Measurements from ENCODE around the gene FGFRL1.

FGFRL1 gene

DNA sequence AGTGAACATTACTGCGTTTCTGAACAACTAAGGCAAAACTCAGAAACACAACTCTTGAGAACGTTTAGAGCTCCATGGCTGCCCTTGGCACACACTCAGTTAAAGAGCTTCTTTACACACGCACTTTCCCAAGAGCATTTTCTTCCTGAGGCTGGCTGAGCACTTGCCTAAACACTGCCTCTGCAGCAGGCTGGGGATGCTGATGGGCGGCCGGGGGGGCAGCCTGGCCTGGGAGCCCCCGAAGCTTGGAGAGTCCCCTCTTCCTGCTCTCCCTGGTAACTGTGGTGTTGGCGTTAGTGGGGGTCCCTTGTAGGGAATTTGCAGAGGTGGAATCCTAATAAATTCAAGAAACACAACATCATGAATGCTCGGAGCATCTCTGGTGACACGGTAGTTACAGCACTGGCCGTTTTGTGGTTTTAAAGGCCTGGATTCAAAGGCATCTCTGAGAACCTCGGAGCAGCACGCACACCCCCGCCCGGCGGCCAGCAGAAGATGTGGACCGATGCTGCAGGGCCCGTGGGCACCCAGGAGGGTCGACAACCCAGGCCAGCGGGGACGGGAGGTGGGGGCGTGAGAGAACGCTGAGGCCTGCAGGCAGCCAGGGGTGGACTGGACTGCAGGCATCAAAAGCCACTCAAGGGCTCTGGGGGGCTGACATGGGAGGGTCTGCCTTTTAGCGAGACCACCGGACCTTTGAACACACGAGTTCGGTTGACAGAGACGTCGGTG lies 45.4 kb downstream of the FGFRL1 start:
- no peak for TF ChIP-seq POU2F2 (IDR thresholded peaks at IDR 0.05; ENCODE audit: low read depth, low read length)
- TF ChIP-seq SPI1 (IDR thresholded peaks at IDR 0.05; ENCODE audit: low read depth, low read length) = no peak
- TF ChIP-seq PAX5 (IDR thresholded peaks at IDR 0.05; ENCODE audit: insufficient read depth, low read length, severe bottlenecking) = no peak
- TF ChIP-seq TAF1 (IDR thresholded peaks at IDR 0.05; ENCODE audit: low read depth, low read length) = no peak
- TF ChIP-seq POLR2AphosphoS5 (IDR thresholded peaks at IDR 0.05; ENCODE audit: low read depth, low read length) = no peak
- no peak for TF ChIP-seq POLR2A (IDR thresholded peaks at IDR 0.05; ENCODE audit: low read depth, low read length)
- FAIRE-seq (no peak), DNase-seq (ENCODE audit: insufficient read length, low spot score) (no peak)

DNA sequence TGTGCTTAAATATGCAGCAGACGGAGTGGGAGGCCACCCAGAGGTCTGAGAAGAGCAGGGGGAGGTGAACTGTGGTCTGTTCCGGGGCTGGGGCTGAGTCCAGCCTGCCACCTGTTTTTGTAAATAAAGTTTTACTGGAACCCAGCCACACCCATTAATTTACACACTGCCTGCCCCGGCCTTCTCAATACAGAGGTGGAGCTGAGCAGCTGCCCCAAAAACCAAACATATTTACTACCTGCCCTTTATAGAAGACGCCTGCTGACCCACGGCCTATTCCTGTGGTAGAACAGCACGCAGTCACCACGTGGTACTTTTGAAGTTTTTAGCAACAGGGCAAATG lies 45.9 kb downstream of the FGFRL1 start:
- TF ChIP-seq TAF1 (IDR thresholded peaks at IDR 0.05; ENCODE audit: low read depth, low read length) (no peak), PAX5 (IDR thresholded peaks at IDR 0.05; ENCODE audit: insufficient read depth, low read length, severe bottlenecking) (no peak), POLR2A (IDR thresholded peaks at IDR 0.05; ENCODE audit: low read depth, low read length) (no peak), POLR2AphosphoS5 (IDR thresholded peaks at IDR 0.05; ENCODE audit: low read depth, low read length) (no peak), SPI1 (IDR thresholded peaks at IDR 0.05; ENCODE audit: low read depth, low read length) (no peak), POU2F2 (IDR thresholded peaks at IDR 0.05; ENCODE audit: low read depth, low read length) (no peak)
- DNase-seq (ENCODE audit: insufficient read length, low spot score) (no peak), FAIRE-seq (no peak)

DNA sequence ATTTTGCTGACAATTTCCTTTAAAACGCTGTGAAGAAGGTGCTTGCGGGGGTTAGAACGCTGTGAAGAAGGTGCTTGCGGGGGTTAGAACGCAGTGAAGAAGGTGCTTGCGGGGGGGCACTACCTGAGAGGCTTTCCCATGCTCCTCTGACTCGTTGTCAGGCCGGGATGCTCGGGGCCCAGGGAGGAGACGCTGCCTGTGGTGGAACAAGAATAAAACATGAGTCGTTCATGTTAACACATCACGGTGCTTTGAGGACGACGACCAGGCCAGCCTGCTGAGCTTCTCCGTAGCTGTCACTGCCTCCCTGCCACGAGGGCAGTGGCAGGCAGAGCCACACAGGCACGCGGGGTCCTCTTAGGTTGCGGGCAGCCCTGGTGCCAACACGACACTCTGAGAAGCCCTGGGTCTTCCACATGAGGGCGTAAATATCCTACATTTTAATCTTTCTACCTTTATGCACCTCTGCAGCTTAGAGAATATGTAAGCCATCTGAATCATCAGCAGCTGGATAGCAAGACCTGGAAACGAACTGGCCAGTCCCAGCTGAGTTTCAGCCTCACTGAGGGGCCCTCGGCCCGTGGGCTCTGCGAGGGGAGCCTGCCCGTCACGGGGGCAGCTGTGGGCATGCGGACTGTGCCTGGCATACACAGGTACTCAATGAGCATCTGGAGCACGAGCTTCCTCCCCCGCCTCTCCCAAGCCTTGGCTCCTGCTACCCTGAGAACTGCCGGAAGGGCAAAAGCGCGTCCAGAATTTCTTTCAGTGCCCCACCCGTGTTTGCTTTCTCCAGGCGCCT lies 47.0 kb downstream of the FGFRL1 start:
- DNase-seq (ENCODE audit: insufficient read length, low spot score) (no peak), FAIRE-seq (no peak)
- TF ChIP-seq SPI1 (IDR thresholded peaks at IDR 0.05; ENCODE audit: low read depth, low read length) (no peak), POU2F2 (IDR thresholded peaks at IDR 0.05; ENCODE audit: low read depth, low read length) (no peak), POLR2A (IDR thresholded peaks at IDR 0.05; ENCODE audit: low read depth, low read length) (no peak), TAF1 (IDR thresholded peaks at IDR 0.05; ENCODE audit: low read depth, low read length) (no peak), POLR2AphosphoS5 (IDR thresholded peaks at IDR 0.05; ENCODE audit: low read depth, low read length) (no peak), PAX5 (IDR thresholded peaks at IDR 0.05; ENCODE audit: insufficient read depth, low read length, severe bottlenecking) (no peak)

DNA sequence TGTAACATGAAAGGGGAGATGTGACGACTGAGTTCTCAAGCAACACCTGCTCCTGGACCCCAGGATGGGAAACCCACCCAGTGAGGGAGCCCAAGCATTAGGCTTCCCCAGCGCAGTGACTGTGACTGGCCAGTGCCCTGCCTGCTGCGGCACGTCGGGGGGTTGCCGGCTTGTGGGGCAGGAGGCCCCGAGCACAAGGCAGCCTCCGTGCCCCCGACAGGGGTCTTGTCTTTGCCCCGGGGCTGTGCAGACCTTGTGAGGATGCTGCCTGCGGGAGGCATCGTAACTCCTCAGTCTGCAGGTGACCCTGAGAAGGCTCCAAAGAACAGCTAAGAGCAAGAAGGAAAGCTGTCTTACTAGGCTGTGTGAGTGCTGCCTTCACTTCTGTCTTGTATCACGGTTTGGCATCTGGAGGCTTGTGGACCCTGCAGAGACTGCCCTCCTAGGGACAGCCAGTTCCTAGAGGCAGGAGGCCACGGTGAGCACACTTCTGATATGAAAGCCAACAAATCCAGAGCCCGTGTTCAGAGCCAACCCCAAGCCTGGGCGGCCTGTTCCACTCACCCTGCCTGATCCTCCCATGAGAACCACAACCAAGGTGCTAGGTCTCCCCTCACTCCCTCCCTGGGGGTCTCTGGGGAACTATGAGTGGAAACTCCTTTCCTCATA lies 47.7 kb downstream of the FGFRL1 start:
- DNase-seq (ENCODE audit: insufficient read length, low spot score) (no peak), FAIRE-seq (no peak)
- TF ChIP-seq POLR2AphosphoS5 (IDR thresholded peaks at IDR 0.05; ENCODE audit: low read depth, low read length) (no peak), POU2F2 (IDR thresholded peaks at IDR 0.05; ENCODE audit: low read depth, low read length) (no peak), POLR2A (IDR thresholded peaks at IDR 0.05; ENCODE audit: low read depth, low read length) (no peak), TAF1 (IDR thresholded peaks at IDR 0.05; ENCODE audit: low read depth, low read length) (no peak), SPI1 (IDR thresholded peaks at IDR 0.05; ENCODE audit: low read depth, low read length) (no peak), PAX5 (IDR thresholded peaks at IDR 0.05; ENCODE audit: insufficient read depth, low read length, severe bottlenecking) (no peak)

DNA sequence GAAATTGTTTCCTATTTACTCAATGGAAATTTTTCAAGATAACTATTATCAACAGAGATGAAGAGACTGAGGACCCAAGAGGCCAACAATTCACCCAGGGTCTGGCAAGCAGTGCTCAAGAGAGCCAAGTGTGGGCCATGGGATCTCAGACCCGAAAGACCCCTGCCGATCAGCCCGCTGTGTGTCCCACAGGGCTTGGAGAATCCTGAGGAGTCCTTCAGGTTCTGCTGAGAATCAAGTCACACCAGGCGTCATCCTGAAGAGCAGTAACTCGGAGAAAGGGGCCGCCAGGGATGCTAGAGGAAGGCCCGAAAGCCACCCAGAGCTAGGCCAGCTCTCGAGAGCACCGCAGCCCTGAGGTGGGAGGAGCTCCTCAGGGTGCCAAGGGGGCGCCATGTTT lies 48.7 kb downstream of the FGFRL1 start:
- FAIRE-seq (no peak), DNase-seq (ENCODE audit: insufficient read length, low spot score) (no peak)
- TF ChIP-seq PAX5 (IDR thresholded peaks at IDR 0.05; ENCODE audit: insufficient read depth, low read length, severe bottlenecking) = no peak
- no peak for TF ChIP-seq SPI1 (IDR thresholded peaks at IDR 0.05; ENCODE audit: low read depth, low read length)
- no peak for TF ChIP-seq POLR2AphosphoS5 (IDR thresholded peaks at IDR 0.05; ENCODE audit: low read depth, low read length)
- no peak for TF ChIP-seq TAF1 (IDR thresholded peaks at IDR 0.05; ENCODE audit: low read depth, low read length)
- TF ChIP-seq POLR2A (IDR thresholded peaks at IDR 0.05; ENCODE audit: low read depth, low read length) = no peak
- TF ChIP-seq POU2F2 (IDR thresholded peaks at IDR 0.05; ENCODE audit: low read depth, low read length) = no peak

DNA sequence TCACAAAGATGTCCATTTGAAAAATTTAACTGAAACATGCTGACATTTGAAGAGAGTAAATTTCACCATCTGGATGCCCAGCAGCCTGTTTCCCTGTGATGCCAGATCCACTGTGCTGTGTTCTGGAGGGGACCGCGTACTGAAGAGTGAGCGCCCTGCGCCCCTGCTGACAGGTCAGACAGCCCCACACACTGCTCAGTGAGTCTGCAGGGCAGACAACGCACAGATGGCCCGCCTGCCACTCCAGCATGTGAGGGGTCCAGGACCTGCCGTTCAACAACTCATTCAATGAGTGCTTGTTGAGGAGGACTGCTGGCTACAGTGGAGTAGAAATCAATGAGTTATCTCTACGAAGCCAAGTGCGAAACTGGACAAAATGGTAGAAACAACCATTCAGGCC lies 49.2 kb downstream of the FGFRL1 start:
- no peak for FAIRE-seq
- no peak for DNase-seq (ENCODE audit: insufficient read length, low spot score)
- no peak for TF ChIP-seq POLR2A (IDR thresholded peaks at IDR 0.05; ENCODE audit: low read depth, low read length)
- TF ChIP-seq POU2F2 (IDR thresholded peaks at IDR 0.05; ENCODE audit: low read depth, low read length) = no peak
- TF ChIP-seq TAF1 (IDR thresholded peaks at IDR 0.05; ENCODE audit: low read depth, low read length) = no peak
- TF ChIP-seq POLR2AphosphoS5 (IDR thresholded peaks at IDR 0.05; ENCODE audit: low read depth, low read length) = no peak
- no peak for TF ChIP-seq PAX5 (IDR thresholded peaks at IDR 0.05; ENCODE audit: insufficient read depth, low read length, severe bottlenecking)
- TF ChIP-seq SPI1 (IDR thresholded peaks at IDR 0.05; ENCODE audit: low read depth, low read length) = no peak

DNA sequence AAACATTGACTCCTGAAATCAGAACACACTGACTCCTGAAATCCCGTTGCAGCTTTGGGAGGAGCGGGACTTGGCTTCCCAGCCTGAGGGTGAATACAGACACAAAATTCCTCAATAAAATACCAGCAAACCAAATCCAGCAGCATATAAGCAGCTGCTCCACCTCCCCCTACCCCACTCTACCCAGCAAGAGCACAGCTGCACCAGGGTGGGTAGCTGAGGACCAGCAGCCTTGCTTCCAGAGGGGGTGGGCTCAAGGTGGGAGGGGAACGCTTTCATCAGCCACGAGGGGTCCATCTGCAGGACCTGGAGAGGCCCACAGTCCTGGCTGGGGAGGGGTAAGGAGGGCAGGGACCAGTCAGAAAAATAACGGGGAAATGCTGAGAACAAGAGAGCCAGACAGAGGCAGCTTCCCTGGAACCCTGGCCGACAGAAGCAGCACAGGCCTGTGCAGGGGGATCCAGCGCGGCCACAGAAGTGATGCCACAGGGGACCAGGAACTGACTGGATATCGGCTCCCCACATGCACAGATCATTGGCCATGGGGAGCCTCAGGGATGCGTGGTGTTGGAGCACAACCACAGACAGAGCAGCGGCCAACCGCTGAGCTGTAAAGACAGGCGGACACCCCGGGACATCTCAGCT lies 49.8 kb downstream of the FGFRL1 start:
- TF ChIP-seq POLR2AphosphoS5 (IDR thresholded peaks at IDR 0.05; ENCODE audit: low read depth, low read length) (no peak), POU2F2 (IDR thresholded peaks at IDR 0.05; ENCODE audit: low read depth, low read length) (no peak), SPI1 (IDR thresholded peaks at IDR 0.05; ENCODE audit: low read depth, low read length) (no peak), POLR2A (IDR thresholded peaks at IDR 0.05; ENCODE audit: low read depth, low read length) (no peak), TAF1 (IDR thresholded peaks at IDR 0.05; ENCODE audit: low read depth, low read length) (no peak), PAX5 (IDR thresholded peaks at IDR 0.05; ENCODE audit: insufficient read depth, low read length, severe bottlenecking) (no peak)
- no peak for FAIRE-seq

DNA sequence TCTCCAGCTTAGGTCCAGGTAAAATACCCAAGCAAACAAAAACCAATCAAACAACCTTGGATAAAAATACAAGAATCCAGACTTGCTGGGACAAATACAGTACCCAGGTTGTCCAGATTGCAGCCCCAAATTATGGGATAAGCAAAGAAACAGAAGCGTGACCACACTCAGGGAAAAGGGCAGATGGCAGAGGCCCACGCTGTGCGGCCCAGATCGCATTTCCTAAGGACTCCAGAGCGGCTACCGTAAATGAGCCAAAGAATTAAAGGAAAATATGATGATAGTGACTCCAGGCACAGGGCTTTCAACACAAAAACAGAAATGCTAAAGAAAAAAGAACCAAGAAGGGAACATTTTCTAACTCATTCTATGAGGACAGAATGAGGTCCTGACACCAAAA lies 50.3 kb downstream of the FGFRL1 start:
- TF ChIP-seq PAX5 (IDR thresholded peaks at IDR 0.05; ENCODE audit: insufficient read depth, low read length, severe bottlenecking) (no peak), SPI1 (IDR thresholded peaks at IDR 0.05; ENCODE audit: low read depth, low read length) (no peak), TAF1 (IDR thresholded peaks at IDR 0.05; ENCODE audit: low read depth, low read length) (no peak), POLR2AphosphoS5 (IDR thresholded peaks at IDR 0.05; ENCODE audit: low read depth, low read length) (no peak), POLR2A (IDR thresholded peaks at IDR 0.05; ENCODE audit: low read depth, low read length) (no peak), POU2F2 (IDR thresholded peaks at IDR 0.05; ENCODE audit: low read depth, low read length) (no peak)
- FAIRE-seq = no peak
- DNase-seq (ENCODE audit: insufficient read length, low spot score) = no peak

More for the DNA sequence above, 49.8 kb downstream of the FGFRL1 start:
- no peak for DNase-seq (ENCODE audit: insufficient read length, low spot score)

All from GM12891 (cell line).